Esophagus squamous epithelium (tissue), 5 donors: ENCODE measurements around the gene PNLIPRP1. TPM values are rescaled to one million over a fixed set of nuclear protein-coding genes. Genes with fewer than 3 reads are reported as not detected.

Experiments
- DNase-seq: peaks from one replicate; lab custom pipeline; 2025; lab: John Stamatoyannopoulos, UW
- H3K27ac ChIP-seq, 4 donors: fragments of 200-600 bp; sonication (generic); one replicate each; pipeline ENCODE4 v1.5.1; 2016 to 2019; ENCODE audit warnings: mild to moderate bottlenecking in 1 of 4
- H3K27me3 ChIP-seq, 4 donors: fragments of 200-600 bp; sonication (generic); 1 replicate in 3 of 4; 2 replicates in 1 of 4; pipeline versions ENCODE4 v1.5.1 to v1.6.0; 2017 to 2021; ENCODE audit warnings: antibody characterized with exemption in 1 of 4
- H3K36me3 ChIP-seq, 3 donors: fragments of 200-600 bp; sonication (generic); one replicate each; pipeline ENCODE4 v1.5.1; 2016 to 2019
- H3K4me1 ChIP-seq, 3 donors: fragments of 200-600 bp; sonication (generic); one replicate each; pipeline ENCODE4 v1.5.1; 2017 to 2019
- H3K4me3 ChIP-seq, 4 donors: fragments of 200-600 bp; sonication (generic); 1 replicate in 3 of 4; 2 replicates in 1 of 4; pipeline ENCODE4 v1.5.1; 2016 to 2019; ENCODE audit warnings: mild to moderate bottlenecking in 2 of 4, moderate library complexity in 1 of 4
- H3K9me3 ChIP-seq, 3 donors: fragments of 200-600 bp; sonication (generic); one replicate each; pipeline ENCODE4 v1.5.1; 2016 to 2019
- POLR2A ChIP-seq, 4 donors: fragments of 450-650 bp; IDR thresholded peaks; one replicate each; pipeline ENCODE4 v1.6.1; 2017; ENCODE audit warnings: antibody characterized with exemption in 4 of 4, mild to moderate bottlenecking in 4 of 4, moderate library complexity in 3 of 4
- WGBS, 2 donors: methylation state at CpG; one replicate each; pipeline ENCODE4 v1.1.5; 2018; 5-methylcytosine and 5-hydroxymethylcytosine counted together
- intact Hi-C: fragments of 100-400 bp; cut with DNase I; formaldehyde crosslinking; loops from one replicate; pipeline ENCODE4 v1.15.0; 2022
- total RNA-seq, 4 donors: library from RNA; depleted of rRNA; stranded (reverse); fragments of >200 nt; gene quantifications; one replicate each; pipeline ENCODE4 v1.1.0, GENCODE V29; 2016
- TF ChIP-seq, protein P1 (sequence below), 6 experiments: fragments of 450-650 bp in 4 of 6; fragments of 200-600 bp in 2 of 6; sonication (generic) in 2 of 6; IDR thresholded peaks; one replicate each; pipeline ENCODE4 v1.5.1; 2016 to 2019; ENCODE audit warnings: antibody characterized with exemption in 6 of 6, mild to moderate bottlenecking in 4 of 6, moderate library complexity in 4 of 6
- donor health status: DM: yes; HTN: yes; CAD: no.

PNLIPRP1 gene
- not detected for total RNA-seq

DNA sequence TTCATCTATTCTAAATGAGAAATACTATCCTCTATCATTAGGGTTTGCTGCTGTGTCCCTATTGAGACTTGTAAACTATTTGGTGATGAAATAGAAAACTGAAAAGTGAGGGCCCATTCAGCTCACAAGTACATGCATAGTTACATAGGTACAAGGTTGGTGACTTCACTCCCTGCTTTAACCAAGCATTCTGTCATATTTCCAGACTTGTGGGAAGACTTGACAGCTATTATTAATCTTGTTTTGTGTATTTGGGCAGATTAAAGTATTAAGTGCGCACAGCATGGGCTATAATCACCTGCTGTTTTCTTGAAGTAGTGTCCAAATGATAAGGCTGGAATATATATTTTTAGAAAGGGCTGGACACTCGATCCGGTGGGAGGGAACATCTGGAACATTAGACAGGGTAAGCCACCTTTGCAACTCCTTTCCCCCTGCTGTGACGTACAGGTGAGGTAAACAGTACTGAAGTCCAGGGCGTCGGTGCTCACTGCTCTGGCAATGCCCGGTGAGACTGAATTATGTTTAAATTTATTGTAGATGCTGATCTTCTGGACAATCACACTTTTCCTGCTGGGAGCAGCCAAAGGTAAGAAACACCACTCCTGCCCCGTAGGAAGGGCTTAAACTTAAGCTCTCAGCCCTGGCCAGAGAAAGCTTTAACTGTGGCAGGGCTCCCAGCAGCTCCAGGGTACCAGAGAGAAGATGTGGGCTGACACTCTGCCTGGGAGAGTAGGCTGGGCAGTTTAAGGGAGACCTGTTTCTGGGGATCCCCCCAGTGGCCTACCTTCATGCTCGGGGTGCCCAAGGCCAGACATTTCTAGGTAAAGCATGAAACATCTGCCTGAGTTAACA, at the start of gene PNLIPRP1:
PNLIPRP1 (plus strand) TSS at position 370 of the 855 bp plus-strand sequence; CDS start at position 541, 171 bp downstream.
- WGBS, 2 donors: 43 to 60% methylated on average over 9 of the region's 9 CpGs
- no peak for TF ChIP-seq POLR2A (IDR thresholded peaks at IDR 0.05)
- TF ChIP-seq, protein P1, sequence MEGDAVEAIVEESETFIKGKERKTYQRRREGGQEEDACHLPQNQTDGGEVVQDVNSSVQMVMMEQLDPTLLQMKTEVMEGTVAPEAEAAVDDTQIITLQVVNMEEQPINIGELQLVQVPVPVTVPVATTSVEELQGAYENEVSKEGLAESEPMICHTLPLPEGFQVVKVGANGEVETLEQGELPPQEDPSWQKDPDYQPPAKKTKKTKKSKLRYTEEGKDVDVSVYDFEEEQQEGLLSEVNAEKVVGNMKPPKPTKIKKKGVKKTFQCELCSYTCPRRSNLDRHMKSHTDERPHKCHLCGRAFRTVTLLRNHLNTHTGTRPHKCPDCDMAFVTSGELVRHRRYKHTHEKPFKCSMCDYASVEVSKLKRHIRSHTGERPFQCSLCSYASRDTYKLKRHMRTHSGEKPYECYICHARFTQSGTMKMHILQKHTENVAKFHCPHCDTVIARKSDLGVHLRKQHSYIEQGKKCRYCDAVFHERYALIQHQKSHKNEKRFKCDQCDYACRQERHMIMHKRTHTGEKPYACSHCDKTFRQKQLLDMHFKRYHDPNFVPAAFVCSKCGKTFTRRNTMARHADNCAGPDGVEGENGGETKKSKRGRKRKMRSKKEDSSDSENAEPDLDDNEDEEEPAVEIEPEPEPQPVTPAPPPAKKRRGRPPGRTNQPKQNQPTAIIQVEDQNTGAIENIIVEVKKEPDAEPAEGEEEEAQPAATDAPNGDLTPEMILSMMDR (IDR thresholded peaks at IDR 0.05): no peak
- DNase-seq: no peak
- intact Hi-C loops: no loop called here
- Histone ChIP-seq H3K27me3 (no peaks in the 10 kb centered on the region), H3K4me3 (no peak within 1 kb of the TSS), H3K27ac (no peak within 1 kb of the TSS), H3K36me3 (no peaks in the 10 kb centered on the region), H3K9me3 (no peaks in the 10 kb centered on the region), H3K4me1 (no peaks in the 10 kb centered on the region)

DNA sequence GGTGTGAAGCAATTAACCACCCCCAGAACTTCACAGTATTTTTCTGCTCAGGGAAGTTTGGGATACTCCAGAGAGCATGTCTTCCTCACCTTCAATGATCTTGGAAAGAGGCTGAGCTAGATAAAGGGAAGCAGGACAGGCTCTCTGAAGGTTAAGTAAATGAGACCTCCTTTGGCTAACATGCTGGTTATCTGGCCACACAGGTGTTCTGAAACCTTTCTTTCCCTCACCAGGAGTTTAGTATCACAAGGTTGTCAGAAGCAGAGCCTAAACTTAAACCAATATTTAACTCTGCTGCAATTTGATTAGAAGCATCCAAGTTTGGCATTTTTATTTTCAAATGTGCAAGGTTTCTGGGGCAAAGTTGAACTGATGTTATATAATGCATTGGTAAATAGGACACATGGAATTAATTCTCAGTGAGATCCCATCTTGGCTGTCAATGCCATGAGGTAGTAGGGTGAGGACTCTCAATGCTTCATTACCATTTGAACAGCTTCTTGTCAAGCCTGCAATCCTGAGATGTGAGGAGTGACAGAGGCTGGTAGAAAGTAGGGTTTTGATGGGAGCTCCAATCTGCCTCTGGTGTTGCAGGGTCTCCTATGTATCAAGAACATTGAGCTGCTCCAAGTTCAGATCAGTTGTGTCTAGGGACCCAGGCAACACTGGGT, 48.6 kb upstream of the PNLIPRP1 start:
- Histone ChIP-seq H3K9me3 (no peaks in the 10 kb centered on the region), H3K27ac (no peak overlapping the region), H3K36me3 (no peaks in the 10 kb centered on the region), H3K4me3 (no peak overlapping the region), H3K4me1 (no peaks in the 10 kb centered on the region), H3K27me3 (no peaks in the 10 kb centered on the region)
- intact Hi-C loops: no loop called here
- DNase-seq: no peak
- TF ChIP-seq POLR2A (IDR thresholded peaks at IDR 0.05): no peak
- TF ChIP-seq, protein P1 (IDR thresholded peaks at IDR 0.05): no peak

DNA sequence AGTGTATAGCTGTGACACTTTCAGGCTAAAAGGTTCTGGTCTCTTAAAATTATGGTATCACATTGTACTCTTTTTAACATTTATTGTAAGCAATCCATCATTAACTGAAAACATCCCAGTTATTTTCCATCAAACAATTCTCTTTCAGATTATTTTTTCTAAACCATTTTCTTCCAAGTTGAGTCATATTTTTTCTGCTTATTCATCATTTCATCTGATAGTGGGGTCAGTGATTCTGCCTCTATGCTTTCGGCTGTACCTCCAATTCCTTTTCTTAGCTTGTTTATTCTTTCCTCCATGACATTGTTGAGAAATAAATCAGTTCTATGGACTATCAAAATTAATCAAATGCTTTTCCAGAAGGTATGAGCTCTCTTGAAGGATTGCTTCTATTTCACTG, 45.6 kb upstream of the PNLIPRP1 start:
- H3K4me3 ChIP-seq: no peak overlapping the region
- H3K4me1 ChIP-seq: no peaks in the 10 kb centered on the region
- TF ChIP-seq POLR2A (IDR thresholded peaks at IDR 0.05): no peak
- TF ChIP-seq, protein P1 (IDR thresholded peaks at IDR 0.05): no peak
- WGBS, 2 donors: 53 to 57% methylated on average over 1 of the region's 1 CpG
- no peak overlapping the region for H3K27ac ChIP-seq
- H3K27me3 ChIP-seq: no peaks in the 10 kb centered on the region
- H3K36me3 ChIP-seq: no peaks in the 10 kb centered on the region
- intact Hi-C loops: no loop called here
- no peak for DNase-seq
- H3K9me3 ChIP-seq: no peaks in the 10 kb centered on the region

DNA sequence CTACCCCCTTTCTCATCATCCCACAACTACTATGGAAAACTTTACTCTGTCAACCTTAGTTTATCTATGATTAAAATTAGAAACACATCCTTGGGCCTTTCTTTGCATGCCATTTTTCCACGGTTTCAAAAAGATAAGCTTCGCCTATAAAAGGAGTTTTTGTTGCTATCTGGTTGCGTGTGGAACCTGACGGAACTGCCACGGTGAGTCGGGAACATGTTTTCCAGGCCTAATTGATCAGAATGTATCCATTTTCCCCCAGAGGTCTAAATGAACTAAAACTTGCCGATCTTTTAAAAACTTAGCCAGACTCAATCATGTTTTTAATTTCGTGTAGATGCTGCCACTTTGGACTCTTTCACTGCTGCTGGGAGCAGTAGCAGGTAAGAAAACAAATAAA, 45.0 kb upstream of the PNLIPRP1 start, which contains the start of gene PNLIP:
PNLIP (plus strand) TSS at position 176 of the 400 bp plus-strand sequence; CDS start at position 338, 162 bp downstream.
- intact Hi-C loops: no loop called here
- 77 to 81% methylated on average over 8 of the region's 8 CpGs for WGBS, 2 donors

More for the DNA sequence above, 45.0 kb upstream of the PNLIPRP1 start, which contains the start of gene PNLIP:
- Histone ChIP-seq H3K4me3 (no peak within 1 kb of the TSS), H3K27me3 (no peaks in the 10 kb centered on the region), H3K9me3 (no peaks in the 10 kb centered on the region), H3K27ac (no peak within 1 kb of the TSS), H3K36me3 (no peaks in the 10 kb centered on the region), H3K4me1 (no peaks in the 10 kb centered on the region)
- DNase-seq: no peak
- TF ChIP-seq, protein P1 (IDR thresholded peaks at IDR 0.05): no peak
- TF ChIP-seq POLR2A (IDR thresholded peaks at IDR 0.05): no peak
